ENCODE measurements around the gene FUT7.

Gene FUT7, protein sequence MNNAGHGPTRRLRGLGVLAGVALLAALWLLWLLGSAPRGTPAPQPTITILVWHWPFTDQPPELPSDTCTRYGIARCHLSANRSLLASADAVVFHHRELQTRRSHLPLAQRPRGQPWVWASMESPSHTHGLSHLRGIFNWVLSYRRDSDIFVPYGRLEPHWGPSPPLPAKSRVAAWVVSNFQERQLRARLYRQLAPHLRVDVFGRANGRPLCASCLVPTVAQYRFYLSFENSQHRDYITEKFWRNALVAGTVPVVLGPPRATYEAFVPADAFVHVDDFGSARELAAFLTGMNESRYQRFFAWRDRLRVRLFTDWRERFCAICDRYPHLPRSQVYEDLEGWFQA

DNA sequence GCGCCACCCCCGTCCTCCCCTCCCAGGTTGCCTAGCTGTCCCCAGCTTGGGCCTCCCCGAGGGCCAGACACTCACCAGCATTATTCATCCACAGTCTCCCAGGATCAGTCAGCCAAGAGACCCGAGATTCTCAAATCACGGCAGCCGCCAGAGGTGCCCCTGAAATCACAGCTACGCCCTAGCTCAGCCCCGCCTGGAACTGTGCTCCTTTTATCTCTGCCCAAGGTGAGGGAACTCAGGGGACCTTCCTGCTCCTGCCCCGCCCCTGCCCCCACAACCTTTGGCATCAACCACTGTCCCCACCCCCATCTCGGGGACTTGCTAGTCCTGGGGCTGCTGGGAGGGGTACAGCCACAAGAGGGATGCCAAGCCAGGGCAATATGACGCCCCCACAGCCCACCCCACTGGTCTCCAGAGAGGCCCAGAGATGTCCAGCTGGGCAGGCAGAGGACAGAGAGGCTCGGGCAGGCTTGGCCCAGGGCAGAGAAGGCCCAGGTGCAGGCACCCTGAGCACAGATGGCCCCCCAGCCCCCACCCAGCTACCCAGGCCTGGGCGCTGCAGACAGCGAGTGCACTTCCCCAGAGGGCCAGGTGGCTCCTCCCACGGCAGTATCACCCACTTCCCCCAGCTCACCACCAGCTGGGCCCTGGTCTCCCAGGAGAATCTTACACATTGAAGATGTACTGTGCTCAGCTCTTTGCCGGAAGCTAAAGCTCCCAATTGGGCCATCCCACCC is at the start of gene FUT7:
Gene FUT7 (minus strand): TSS at position 185 of the 737 bp plus-strand sequence. CDS start 97 bp downstream, at position 88.
- no peak for DNase-seq

DNA sequence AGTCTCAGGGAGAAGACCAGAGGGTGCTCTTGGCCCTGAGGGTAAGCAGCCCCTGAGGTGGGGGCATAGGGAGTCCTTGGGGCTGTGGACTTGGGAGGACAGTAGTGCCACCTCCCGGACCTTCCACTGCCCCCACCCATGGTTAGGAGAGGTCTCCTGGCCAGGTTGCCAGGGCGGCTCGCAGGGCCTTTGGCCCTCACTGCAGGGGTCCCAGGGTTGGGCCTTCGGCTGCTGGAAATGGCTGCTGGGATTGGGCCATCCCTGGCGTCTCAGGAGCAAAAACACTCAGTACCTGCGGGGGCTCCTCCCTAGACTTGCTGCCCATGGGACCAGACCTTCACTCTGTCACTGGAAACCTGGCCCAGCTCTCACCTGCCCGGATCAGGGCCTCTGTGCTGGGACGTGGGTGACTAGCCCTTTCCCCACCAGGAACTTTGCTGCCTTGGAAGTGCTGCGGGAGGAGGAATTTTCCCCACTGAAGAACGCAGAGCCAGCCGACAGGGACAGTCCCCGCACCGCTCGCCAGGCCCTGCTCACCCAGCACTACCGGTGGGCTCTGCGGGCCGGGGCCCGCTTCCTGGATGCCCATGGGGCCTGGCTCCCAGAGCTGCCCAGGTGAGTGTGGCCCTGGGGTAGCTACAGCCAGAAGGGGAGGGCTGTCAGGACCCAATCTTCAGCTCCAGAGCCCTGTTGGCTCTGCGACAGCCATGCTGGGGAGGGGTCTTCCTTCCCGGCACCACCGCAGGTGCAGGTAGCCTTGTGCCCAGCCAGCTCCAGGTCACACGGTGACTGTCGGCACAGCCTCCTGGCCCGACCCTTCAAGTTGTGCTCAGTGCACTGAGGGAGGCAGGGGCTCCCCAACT is 48.6 kb upstream of the FUT7 start:
- DNase-seq: no peak

DNA sequence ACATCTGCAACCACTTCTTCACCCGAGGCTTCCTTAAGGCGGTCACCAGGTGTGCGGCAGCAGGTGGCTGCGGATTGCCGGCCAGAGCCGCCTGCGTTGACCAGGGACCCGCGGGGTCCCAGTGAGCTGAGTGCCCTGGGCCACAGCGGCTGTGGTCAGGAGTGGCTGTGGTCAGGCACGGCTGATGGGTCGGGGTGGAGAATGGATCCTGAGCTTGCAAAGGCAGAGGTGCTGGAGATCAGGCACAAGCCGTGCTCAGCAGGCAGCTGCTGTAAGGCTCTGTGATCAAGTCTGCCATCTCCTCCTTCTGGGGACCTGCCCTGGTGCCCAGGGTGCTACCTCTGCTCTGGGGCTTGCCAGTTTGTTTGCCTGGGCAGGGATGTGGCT is 47.5 kb upstream of the FUT7 start:
- no peak for DNase-seq

DNA sequence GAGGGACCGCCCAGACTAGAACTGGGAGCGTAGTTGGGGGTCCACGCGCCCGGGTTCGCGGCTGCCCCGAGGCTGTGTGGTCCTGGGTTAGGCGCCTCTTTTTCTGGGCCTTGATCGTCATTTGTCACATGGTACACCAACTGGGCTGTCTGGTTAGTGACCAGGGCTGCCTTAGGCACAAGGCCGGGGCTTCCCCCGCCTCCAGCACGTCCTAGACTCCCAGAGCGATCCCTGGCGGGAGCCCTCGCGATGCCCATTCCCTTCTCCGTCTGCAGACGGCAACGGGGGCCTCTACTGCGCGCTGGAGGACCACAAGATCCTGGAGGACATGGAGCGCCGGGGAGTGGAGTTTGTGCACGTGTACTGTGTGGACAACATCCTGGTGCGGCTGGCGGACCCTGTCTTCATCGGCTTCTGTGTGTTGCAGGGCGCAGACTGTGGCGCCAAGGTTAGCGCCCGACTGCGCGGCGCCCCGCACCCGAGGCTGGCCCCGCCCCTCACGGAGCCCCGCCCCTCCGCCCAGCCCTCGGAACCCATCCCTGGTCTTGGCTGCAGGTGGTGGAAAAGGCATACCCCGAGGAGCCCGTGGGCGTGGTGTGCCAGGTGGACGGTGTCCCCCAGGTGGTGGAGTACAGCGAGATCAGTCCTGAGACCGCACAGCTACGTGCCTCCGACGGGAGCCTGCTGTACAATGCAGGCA is 47.0 kb upstream of the FUT7 start:
- no peak for DNase-seq

DNA sequence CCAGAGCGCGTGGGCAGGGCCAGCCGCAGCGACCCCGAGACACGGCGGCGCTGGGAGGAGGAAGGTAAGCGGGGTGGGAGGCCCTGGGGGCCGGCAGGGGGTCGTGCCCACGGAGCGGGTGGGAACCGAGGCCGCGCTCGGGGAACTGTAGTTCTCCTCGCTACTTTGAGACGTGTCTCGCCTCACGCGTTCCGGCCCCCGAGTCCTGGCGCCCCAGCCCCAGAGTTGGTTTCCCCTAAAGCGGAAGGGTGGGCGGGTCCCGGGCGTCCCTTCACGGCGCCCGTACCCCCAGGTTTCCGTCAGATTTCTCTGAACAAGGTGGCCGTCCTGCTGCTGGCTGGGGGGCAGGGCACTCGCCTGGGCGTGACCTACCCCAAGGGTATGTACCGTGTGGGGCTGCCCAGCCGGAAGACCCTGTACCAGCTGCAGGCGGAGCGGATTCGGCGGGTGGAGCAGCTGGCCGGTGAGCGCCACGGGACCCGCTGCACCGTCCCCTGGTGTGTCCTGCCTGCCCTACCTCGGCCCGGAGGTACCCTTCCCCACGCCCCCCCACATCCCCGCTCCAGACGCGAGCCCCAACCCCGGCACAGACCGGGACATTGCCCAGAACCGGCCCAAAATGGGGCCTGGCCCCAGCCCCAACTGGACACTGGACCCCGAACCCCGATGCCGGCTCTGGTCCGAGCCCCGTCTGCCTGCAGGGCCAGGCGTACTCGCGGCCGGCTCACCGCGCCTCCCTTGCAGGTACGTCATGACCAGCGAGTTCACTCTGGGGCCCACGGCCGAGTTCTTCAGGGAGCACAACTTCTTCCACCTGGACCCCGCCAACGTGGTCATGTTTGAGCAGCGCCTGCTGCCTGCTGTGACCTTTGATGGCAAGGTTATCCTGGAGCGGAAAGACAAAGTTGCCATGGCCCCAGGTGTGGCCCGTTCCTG is 46.1 kb upstream of the FUT7 start:
- DNase-seq: no peak

DNA sequence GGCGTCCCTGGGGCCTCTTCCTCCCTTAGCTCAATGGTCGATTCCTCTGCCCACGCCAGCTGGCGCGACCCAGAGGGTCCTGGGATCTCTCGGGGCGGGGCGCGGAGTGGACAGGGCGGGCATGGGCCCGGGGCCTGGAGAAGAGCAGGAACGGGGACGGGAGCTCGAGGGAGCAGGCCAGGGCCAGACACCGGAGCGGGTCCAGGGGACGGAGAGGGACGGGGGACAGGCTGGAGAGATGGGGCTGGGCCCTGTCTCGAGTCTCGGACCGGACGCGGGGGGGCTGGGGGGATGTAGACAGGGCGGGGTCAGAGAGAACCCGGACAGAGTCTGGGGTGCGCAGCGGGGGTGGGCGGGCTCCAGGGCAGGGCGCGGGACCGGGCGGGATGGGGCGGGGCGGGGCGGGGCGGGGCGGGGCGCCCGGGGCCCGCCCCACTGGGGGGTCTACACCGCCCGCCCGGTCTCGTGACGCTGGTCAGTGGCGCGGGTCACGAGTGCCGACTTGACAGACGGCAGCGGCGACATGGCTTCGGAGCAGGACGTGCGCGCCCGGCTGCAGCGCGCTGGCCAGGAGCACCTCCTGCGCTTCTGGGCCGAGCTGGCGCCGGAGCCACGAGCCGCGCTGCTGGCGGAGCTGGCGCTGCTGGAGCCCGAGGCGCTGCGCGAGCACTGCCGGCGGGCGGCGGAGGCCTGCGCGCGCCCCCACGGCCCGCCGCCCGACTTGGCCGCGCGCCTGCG is 45.3 kb upstream of the FUT7 start, which contains the start of gene UAP1L1:
Gene UAP1L1 (plus strand): TSS at position 508 of the 738 bp plus-strand sequence. CDS start 16 bp downstream, at position 524.
- peak; percentile 18 for DNase-seq

DNA sequence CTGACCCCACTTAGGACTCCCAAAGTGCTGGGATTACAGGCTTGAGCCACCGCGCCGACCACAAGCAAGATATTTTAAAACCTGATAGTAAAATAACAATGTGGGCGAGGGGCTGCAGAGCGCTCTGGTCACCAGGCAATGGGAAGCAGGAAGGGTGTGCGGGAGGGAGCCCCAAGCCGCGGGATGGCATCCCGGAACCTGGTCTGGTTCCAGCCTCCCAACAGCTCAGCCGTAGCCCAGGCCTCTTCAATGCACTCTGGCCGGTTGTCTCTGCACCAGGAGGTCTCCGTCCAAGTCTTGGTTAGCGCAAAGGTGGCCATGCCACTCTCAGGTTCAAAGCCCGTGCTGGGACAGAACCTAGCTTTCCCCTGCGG is 44.7 kb upstream of the FUT7 start:
- no peak for DNase-seq

DNA sequence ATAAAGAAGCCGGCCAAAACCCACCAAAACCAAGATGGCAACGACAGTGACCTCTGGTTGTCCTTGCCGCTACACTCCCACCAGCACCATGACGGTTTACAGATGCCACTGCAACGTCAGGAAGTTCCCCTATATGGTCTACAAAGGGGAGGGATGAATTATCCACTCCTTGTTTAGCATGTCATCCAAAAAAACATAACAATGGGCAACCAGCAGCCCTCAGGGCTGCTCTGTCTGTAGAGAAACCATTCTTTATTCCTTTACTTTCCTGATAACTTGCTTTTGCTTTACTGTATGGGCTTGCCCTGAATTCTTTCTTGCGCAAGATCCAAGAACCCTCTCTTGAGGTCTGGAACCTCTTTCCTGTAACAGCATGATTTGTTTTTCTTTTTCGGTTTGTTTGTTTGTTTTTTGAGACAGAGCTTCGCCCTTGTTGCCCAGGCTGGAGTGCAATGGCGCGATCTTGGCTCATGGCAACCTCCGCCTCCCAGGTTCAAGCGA is 43.4 kb upstream of the FUT7 start:
- DNase-seq: no peak

DNA sequence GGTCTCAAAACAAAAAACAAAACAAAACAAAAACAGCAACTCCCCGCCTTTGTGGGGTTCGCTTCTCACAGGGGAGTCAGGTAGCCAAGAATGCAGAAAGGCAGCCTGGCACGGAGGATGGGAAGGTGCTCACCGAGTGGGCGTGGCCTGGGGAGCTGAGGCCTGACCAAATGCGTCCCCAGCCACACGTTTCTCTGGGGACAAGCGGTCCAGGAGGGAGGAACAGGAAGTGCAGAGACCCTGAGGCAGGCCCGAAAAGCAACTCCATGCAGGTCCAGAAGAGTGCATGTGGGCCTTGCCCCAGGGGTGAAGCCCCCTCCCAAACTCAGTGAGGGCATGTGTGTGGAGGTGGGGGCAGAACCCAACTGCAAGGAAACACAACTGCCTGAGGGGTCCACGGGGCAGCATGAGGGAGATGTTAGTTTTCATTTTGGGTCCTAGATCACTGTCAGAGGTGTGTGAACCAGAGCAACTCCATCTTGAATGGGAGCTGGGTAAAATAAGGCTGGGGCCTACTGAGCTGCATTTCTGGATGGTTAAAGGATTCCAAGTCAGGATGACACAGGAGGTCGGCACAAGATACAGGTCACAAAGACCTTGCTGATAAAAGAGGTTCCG is 42.9 kb upstream of the FUT7 start:
- DNase-seq: no peak

DNA sequence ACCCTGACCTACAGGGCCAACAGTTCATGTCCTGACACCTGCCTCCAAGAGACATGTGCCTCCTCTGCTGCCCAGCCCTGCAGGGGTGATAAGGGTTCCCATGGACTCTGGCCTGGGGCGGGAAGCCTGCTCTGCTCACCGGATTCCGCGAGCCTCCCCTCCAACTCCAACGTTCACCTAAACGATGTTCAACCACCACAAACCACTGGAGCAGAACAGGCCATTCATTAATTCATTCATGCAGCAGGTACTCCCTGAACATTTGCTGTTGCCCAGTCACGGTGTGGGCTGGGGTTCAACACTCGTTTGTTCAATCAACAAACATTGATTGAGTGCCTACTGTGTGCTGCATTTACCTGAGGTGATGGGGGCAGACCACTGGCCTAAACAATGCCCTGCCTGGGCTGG is 42.1 kb upstream of the FUT7 start:
- no peak for DNase-seq

DNA sequence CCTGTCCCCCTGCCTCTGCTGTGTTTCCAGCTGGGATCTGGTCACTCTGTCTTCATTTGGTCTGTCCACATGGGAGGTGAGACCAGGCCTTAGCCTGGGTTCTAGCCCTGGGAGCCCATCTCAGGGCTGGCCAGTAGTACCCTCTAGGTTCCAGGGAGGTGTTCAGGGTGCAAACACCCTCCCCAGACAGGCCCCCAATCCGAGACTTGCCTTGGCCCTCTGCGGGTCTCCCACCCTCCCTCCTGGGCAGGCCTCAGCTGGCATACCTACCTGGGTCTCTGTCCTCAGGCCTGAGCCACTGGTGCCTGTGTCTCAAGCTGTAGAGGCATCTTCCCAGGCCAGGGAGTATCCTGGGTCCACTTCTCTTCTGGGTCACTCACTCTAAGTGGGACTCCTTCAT is 39.4 kb upstream of the FUT7 start:
- DNase-seq: no peak

DNA sequence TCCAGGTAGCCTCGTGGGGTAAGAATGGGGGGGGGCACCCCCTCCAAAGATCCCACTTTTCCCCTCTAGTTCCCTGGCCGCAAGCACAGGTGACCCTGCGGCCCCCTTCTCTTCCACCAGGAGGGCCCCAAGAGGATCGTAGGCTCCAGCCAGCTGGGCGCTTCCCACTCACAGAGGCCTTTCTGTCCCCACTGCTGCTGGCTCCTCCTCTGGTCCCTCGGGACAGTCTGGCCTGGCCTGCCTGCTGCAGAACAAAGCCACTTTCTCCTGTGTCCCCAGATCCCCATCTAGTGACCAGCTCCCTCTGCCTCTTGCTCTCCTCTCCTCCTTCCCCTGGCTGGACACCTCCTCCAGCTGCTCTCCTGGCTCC is 39.0 kb upstream of the FUT7 start:
- no peak for DNase-seq

DNA sequence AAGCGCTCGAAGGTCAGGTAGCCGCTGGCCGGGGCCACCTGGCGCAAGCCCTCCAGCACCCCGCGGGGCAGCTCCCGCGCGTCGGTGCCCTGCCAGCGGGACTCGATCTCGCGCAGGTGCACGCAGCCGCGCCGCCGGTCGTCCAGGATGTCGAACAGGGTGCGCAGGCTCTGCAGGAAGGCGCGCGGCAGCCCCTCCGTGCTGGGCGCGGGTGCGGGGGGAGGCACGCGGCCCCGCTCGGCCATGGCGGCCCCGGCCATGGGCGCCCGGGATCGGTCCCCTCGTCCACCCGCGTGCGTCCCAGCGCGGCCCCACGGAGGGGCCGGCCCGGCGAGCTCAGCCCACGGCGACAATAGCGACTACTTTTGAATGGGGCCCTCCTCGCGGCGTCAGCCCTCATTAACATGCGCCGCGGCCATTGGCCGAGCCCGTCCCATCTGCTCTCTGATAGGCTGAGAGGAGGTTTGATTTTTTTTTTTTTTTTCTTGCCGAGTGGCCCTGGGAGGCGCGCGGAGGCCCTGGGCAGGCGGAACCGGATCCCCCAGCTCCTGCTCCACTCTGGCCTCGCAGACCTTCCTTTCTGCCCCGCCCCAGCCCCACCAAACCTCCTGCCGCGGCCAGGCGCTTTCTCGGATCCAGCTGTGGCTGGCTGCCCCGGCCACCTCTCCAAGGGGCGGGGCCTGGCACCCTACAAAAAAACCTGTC is 38.5 kb upstream of the FUT7 start, which contains the start of gene SAPCD2:
Gene SAPCD2 (minus strand): TSS at position 357 of the 705 bp plus-strand sequence. CDS start 97 bp downstream, at position 260.
- DNase-seq: peak; percentile 93

DNA sequence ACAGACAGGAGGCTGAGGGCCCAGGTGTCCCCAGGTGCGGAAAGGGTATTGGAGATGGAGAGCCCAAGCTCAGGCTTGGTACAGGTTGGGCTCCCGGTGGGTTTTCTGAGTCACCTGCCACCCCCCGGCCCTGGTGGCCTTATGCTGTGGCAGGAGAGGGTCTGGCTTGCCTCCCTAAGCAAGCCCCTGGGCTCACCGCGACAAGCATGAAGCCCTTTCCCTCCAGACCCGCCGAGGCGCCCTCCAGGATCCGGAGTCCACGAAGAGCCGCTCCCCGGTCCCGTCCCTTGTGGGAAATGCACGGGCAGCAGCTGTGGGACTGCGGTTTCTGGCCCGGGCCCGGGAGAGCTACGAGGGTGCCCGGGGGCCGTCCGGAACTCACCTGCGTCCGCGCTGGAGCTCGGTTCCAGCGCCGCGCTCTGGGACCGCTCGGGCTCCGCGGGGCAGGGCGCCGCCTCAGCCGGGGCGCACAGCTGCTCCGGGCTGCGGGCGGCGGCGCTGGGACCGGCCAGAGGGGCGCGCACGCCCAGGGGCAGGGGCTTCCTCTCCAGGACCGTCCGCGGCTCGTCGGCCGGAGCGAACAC is 37.7 kb upstream of the FUT7 start:
- DNase-seq: no peak

DNA sequence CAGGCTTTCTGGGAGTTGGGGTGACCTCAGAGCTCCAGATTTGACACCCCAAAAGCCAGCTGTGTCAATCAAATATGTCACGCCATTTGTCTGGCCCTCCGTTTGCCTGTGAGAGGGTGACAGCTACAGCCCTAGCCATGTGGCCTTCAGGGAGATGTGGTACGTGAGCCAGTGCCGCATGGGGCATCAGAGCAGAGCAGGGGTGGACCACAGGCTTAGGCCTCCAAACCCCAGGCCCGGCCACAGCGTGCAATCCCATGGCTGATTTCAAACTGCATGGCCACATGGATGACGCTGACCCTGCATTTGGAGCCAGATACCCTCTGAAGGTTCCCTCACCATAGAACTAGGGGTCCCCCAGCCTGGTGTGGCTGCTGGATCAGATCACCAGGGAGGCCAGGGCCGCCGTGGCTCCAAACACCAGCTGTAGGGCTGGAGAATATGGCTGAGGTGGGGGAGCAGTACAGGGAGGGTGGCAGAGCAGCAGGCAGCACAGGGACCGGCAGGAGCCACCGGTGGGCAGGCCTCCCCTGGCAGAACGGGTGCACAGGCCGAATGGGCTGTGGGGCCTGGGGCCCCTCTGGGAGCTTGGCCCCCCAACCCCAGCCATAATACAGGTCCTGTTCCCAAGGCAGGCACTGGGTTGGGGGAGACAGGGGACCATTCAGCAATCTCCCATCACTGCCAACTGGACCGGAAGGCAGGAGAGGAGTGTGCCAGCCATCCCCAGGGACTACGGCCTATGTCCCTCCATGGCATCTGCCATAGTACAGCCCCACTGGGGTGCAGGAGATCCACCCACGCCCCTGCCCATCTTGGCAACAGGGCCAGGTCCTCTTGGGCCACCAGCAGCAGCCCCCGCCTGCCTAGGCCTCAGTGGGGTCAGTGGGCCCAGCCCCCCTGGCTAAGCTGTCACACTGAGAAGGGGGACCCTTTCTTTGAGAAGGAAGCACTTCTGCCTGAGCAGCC is 36.9 kb upstream of the FUT7 start:
- DNase-seq: no peak

DNA sequence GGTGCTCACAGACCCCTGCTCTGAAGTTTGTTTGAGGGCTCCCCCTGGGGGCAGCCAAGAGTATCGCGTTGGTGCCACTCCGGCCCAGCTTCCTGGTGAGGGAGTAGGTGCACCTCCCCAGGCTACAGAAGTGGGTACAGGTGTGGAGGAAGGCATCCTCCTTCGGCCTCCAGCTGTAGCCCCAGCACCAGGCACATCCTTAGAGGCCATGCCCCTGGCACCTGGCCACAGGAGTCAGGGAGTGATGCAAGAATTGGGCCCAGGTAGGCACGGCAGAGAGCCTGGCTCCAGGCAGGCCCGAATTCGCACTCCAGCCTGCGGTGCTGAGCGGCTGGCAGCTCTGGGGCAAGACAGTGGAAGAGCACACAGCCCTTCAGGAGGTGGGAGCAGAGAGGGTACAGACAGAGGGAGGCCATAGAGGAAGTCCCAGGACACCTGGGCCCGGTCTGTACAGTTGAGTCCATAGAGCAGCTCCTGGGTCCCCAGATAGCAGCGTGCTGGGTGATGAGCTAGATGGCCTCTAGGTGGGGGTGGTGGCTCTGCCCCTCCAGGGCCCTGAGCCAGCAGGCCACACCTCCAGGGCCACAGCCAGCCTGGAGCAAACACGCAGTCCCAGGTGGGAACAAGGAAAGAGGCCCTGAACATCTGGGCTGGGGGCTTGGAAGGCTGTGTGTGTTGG is 36.1 kb upstream of the FUT7 start:
- DNase-seq: peak; percentile 72
